Activated T-cell treated with anti-CD3 and anti-CD28 coated beads for 24 hours (primary cell): ENCODE results near the gene HDAC7.
"Not testable (repeated sequence)": the region's sequence is repeated elsewhere in the genome, so short reads cannot be mapped to it uniquely, and the experiment has no call there.

Experiments
- DNase-seq: peaks from one replicate; pipeline ENCODE4 v3.0.0-alpha.2; 2020; ENCODE audit warnings: low read depth

Gene HDAC7

GRCh38 chr12:47848853-47849252 is 29.1 kb upstream of the HDAC7 start:
- no peak for DNase-seq

- no peak for DNase-seq
Observed at GRCh38 chr12:47846294-47846996, 26.7 kb upstream of the HDAC7 start.

- DNase-seq = no peak
Observed at GRCh38 chr12:47845081-47845480, 25.4 kb upstream of the HDAC7 start.

- DNase-seq = no peak
Observed at GRCh38 chr12:47844264-47845019, 24.7 kb upstream of the HDAC7 start.

- DNase-seq = no peak
Observed at GRCh38 chr12:47843226-47843980, 23.7 kb upstream of the HDAC7 start.

GRCh38 chr12:47842543-47842942 is 22.8 kb upstream of the HDAC7 start:
- not testable (repeated sequence) for DNase-seq

- no peak for DNase-seq
Observed at GRCh38 chr12:47841910-47842309, 22.2 kb upstream of the HDAC7 start.

GRCh38 chr12:47841501-47841900 is 21.8 kb upstream of the HDAC7 start:
- DNase-seq = no peak

- DNase-seq = no peak
Observed at GRCh38 chr12:47840571-47840970, 20.9 kb upstream of the HDAC7 start.

- DNase-seq = no peak
Observed at GRCh38 chr12:47839214-47839876, 19.6 kb upstream of the HDAC7 start.

GRCh38 chr12:47838286-47838931 is 18.7 kb upstream of the HDAC7 start:
- no peak for DNase-seq

GRCh38 chr12:47837190-47838171 is 17.8 kb upstream of the HDAC7 start:
- DNase-seq = no peak

GRCh38 chr12:47835831-47836155 is 16.1 kb upstream of the HDAC7 start:
- no peak for DNase-seq

GRCh38 chr12:47835006-47835830 is 15.5 kb upstream of the HDAC7 start:
- no peak for DNase-seq

- no peak for DNase-seq
Observed at GRCh38 chr12:47834199-47834903, 14.6 kb upstream of the HDAC7 start.

GRCh38 chr12:47833591-47834012 is 13.9 kb upstream of the HDAC7 start:
- no peak for DNase-seq

- peak; percentile 74 for DNase-seq
Observed at GRCh38 chr12:47832263-47832933, 12.7 kb upstream of the HDAC7 start.

- no peak for DNase-seq
Observed at GRCh38 chr12:47829584-47829983, 9.9 kb upstream of the HDAC7 start.
